ENCODE data around the gene FLRT1.
"Not testable (repeated sequence)": the region's sequence is repeated elsewhere in the genome, so short reads cannot be mapped to it uniquely, and the experiment has no call there.

FLRT1 gene

DNA sequence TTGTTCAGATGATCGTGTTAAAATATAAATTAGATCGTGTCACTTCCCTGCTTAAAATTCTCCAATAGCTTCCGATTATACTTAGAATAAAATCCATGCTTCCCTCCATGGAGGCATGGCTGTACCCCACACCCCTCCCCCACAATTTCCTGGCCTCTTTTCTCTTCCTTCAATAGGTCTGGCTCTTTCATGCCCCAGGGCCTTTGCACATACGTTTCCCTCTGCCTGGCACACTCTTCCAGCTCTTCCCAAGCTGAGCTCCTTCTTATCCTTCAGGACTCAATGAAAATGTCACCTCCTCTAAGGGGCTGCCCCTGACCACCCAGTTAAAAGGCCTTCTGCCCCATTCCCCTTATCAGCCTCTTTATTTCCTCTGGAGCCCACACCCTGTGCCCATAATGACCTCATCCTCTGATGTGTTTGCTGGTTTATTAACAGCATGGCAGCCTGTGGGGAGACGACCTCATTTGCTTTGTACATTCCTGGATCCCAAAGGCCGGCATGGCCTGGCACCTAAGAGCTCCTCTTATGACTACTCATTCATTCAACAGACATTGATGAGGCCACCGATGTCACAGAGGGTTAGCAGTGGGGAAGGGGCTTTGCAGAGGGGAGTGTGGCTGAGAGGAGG is 9.0 kb upstream of the FLRT1 start:
- DNase-seq: no peak

DNA sequence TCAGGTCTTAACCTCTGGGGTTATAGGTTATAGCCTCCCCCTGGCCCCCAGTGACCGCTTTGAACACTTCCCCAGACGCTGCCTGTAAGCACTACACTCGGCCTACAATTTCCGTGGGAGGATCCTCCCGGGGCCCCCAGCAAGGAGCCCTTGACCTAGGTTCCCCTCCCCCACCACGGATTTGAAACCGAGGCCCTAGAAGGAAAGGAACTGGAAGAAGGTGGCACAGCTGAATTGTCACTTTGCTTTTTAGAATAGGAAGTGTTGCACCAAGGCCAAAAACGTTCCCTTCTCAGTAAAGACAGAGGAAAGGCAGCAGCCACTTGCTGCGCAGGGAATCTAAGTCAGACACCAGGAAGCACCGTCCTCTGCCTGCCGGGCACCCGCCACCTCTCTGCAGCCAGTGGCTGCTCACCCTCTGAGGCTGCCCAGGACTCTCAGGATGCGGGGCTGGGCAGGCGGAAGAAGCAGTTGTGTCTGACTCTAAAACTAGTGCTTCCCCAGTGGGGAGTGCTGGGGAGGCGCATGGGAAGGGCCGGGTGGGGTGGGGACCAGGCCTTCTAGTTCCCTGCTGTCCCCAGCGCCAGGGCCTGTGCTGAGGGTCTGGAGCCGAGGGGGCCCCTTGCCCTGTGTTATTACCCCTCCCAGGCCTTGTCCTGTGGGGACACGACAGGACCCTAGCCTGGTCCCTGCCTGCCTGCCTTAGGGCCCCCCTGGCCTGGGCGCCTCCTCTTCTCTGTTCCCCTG is 7.9 kb upstream of the FLRT1 start:
- DNase-seq: no peak

DNA sequence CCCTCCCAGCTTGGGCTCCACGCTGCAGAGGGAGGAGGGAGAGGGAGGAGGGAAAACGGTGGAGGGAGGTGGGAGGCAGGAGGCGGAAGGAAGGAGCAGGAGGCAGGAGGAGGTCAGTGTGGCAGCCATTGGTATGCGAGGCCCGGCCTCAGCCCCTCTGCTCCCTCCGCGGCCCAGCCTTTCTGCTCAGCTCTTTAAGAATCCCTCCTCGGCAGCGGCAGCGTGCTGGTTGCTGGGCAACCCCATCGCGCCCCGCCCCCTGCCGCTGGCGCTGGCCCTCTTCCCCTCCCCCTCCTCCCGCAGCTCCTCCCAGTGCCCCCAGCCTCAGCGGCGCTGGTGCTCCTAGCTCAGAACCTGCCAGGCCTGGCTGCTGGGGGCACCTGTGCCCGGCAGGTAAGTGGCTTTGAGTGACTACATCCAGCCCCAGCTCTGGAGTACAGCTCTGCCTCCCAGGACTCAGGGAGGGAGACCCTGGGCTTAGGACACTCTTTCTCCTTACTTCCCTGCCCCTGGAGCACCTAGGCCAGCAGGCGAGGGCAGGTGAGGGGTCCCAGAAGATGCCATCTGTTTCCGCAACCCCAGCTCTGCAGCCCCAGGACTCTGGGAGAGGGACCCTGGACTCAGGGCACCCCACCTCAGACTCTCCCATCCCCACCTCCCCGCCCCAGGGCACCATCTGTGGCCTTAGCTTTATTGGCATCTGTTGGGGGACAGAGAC is 7.2 kb upstream of the FLRT1 start:
- no peak for DNase-seq

DNA sequence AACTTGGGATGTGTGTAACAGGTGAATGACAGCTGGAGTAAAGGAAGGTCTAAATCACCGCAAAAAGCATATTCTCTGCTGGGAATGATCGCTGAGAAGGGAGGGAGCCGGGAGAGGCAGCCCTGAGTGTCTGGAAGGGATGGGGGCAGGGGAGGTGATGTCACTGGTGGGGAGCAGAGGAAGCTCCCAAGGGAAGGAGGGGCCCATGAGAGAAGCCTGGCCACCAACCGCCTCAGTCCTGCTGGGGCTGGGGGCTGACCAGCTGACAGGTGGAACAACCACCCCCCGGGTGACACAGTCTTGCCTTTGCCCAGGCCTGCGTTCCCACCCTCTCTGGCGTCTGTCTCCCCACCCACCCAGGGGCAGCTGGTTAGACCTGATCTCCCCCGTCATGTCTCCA is 6.0 kb upstream of the FLRT1 start:
- DNase-seq: no peak

DNA sequence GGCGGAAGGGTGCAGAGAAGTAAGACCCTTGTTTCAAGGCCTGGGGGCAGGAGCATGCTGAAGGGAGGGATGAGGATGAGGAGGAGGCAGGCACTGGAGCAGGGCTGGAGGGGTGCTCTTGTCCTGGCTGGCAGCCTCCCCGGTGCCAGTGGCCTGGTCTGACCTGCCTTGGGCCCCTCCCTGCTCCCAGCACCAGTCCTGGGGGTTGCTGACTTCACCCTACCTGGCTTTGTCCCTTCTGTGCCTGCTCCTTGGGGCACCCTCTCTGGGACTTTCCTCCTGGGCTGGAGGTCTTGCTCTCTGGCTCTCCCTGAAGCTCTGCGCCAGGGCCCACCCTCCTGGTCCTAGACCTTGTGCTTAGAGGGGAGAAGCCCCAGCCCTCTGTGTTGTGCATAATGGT is 4.7 kb upstream of the FLRT1 start:
- no peak for DNase-seq

DNA sequence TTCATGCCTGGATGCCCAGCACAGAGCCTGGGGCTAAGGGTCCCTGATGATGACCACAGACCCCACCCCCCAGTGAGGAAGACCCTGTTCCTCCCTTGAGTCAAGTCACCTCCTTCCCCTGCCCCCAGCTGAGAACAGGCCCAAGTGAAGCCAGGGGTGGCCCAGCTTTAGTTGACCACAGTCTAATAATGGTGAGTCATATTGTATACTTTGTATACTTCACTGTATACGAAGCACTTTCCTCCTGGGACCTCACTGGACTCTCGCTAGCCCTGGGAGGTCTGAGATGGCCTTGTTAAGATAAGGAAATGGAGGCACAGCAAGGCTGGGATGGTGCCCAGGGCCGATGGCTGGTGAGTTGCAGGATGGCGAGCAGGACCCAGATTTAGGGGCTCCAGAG is 3.7 kb upstream of the FLRT1 start:
- no peak for DNase-seq

DNA sequence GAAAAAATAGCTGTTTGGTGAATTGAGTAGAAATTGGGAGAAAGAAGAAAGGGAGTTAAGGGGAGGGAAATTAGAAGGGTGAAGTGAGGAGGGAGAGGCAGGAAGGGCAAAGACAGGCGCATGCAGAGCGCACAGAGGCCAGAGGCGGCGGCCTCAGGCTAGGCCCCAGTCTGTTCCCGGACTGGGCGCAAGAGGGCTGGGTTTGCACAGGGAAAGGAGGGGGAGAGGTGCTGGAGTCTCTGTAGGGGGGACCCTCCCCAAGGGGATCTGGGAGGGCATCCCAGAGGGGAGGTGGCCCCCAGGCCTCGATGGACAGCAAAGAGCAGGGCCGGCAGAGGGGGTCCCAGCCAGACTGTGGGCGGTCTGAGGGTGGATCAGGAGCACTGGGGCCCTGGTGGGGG is 1.3 kb upstream of the FLRT1 start:
- DNase-seq: no peak

DNA sequence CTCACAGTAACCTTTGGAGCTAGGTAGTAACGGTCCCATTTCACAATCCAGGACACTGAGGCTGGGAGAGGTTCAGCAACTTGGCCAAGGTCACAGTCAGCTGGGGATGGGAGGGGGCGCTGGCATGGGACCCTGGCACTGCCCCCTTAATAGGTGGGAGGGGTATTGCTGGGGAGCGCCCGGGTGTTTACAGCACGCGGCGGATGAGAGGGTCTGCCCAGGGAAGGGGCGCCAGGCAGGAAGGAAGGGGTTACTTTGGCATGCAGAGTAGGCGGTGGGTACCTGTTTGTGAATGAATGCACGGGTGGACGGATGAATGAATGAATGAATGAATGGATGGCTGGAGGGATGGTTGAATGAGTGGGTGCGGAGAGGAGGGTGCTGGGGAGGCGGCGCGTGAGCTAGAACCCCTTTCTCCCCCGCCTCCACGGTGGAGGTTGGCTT is 628 bp upstream of the FLRT1 start:
- DNase-seq: no peak

DNA sequence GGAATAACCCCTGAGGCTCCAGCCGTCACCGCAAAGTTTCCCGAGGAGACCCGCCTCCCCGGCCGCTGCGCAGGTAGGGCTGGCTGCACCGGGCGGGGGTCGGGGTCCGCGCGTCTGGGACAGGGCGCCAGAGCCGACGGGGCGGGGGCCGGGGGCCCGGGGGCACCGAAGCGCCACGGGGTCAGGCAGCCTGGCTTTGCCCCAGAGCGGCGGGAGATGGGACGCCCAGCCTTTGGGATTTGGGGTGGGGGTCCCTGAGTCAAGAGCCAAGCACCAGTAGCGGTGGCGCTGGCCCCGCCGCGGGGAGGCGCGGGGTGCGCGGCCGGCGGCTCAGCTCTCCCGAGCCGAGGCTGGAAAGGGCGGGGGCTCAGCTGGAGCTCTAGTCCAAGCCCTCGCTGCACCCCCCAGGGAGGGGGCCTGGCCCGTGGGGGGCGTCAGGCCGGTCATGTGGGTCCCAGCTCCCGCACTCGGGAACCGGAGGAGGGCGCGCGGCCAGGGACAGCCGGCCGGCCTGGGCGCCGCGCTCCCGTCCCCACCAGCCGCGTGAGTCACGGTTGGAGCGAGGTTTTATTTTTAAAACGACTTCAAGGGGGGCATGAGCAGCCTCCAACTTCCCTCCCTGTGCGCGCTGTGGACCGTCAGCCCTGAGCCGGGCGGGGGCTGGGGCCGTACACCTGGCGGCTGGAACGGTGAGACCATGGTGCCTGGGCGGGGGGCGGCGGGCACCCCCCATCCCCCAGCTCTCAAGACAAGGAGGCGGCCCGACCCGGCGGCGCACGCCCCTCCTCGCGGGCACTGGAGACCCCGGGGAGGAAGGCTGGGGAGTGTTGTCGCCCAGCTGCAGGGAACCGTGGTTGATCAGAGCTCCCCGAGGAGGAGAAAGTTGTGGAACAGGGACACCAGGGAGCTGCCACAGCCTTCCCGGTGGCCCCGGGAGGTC is 626 bp downstream of the FLRT1 start:
- no peak for DNase-seq

DNA sequence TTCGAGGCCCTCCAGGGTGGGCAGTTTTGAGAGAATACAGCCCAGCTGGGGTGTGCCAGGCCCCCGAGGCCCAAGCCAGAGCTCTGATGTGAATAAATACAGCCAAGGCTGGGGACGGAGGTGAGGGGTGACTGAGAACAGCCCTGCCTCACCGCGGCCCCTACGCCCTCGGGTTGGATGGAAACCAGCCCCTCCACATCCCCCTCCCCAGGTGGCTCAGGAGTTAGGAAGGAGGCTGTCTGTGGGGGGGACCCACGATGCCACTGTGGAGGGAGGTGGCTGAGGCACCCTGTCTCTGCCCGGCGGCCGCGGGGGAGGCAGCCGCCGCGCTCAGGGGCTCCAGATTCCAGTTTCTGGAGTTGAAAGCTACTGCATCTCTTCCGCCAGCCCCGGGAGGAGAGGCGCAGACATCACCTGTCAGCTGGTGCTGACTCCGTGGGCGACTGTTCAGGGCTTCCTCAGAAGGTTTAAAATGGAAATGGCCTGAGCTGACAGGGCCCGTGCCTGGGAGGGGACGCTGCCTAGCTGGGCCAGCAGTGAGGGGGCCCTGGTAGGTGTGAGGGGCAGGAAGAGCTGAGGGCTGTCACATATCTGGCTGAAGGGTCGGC is 1.4 kb downstream of the FLRT1 start:
- DNase-seq: no peak

DNA sequence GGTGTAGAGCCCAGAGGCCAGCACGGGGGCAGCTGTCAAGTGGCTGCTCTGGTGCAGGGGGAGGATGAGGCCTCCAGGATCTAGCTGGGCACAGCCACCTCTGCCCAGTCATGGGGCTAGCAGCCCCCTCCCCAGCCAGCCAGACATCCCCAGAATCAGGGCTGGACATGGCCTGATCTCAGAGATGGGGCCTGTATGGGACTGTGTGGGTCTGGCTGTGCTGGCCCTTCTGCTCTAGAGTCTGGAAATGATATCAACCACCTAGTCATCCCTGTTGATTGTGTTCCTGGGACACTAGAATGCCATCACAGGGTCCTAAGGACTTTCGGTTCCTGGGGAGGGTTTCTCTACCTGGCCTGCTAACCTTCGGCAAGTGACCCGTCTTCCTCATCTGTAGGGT is 2.8 kb downstream of the FLRT1 start:
- DNase-seq: no peak

DNA sequence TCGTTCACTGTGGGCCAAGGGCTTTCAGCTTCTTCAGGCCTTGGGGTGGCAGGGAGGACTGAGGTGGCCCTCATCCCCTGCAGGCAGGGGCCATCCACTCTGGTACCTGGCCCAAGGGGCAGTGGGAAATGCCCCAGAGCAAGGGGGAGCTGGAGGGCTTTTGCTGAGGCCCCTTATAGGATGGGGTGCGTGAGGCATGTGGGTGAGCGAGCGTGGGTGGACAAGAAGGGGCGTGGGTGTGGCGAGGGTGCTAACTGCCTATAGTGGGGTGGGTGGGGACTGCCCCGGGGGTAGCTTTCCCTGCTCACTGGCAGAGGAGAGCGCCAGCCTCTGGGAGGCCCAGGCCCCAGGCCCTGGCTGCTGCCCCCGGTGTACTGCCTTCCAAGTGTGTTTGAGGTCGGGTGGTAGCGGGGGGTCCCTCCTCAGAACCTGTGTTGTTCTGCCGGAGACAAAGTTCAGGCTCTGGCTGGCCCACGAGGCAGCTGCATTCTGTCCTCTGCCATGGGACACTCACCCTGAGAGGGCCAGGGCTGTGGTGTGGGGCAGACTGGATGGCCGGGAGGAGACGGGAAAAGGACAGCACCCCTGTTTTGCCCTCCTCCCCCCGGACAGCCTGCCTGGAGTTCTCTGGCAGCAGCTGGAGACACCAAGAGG is 3.4 kb downstream of the FLRT1 start:
- no peak for DNase-seq

DNA sequence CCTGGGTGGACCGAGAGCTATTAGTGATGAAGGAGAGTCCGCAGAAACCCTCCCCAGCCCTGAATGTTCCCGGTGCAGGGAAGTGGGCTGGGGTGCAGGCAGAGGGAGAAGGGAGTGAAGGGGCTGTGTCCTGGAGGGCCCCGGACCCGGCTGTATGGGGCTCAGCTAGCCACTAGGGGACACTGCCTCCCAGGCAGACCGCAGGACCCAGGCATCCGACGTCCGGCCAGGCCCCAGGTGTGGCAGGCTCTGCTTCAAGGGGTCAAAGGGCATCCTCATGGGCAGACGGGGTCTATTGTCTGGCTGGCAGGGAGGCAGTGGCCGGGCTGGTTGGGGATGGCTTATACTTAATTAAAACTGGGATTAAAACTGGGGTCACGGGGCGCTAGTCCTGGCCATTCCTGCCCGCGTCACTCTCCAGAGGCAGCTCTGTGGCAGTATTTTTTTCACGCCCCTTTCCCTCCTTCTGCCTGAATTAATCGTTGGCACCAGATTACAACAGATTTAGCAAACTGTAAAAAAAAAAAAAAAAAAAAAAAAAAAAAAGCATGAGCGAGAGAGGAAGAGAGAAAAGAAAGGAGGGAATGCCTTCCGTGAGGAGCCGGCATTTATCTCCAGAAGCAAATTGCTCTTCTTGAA is 5.1 kb downstream of the FLRT1 start:
- DNase-seq: no peak

DNA sequence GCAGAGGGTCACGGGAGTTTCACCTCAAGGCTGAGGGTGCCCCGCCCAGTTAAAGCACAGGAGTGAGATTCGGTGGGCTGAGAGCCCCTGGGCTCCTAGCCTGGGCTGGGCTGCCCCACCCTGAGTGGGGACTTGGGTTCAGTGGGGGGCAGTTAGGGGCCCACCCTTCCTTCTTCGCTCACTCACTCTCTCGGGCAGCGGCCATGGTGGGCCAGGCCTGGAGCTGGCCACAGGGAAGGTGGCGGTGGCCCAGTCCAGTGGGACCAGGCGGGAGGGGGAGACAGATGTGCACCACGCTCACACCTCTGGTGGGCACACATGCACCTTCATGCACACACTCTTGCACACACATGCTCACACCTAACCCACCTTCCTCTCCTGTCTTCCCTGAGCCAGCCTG is 6.1 kb downstream of the FLRT1 start:
- DNase-seq: no peak

DNA sequence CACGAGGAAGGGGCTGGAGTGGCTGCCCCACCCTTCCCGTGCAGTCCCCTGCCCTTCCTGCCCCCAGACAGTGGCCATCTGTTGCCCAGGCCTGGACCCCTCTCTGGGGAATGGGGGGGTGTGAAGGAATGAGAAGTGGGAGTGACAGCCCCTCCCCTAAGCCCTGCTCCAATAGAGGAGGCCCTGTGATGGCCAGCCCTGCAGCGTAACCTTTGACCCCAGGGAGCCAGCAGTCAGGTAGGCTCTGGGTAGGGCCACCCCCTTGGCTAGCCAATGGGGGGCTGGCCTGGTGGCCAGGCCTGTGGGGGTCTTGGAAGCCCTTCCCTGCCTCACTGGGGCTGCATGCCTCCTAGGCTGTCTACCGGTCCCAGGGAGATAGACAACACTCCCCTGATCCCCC is 6.6 kb downstream of the FLRT1 start:
- DNase-seq: no peak

DNA sequence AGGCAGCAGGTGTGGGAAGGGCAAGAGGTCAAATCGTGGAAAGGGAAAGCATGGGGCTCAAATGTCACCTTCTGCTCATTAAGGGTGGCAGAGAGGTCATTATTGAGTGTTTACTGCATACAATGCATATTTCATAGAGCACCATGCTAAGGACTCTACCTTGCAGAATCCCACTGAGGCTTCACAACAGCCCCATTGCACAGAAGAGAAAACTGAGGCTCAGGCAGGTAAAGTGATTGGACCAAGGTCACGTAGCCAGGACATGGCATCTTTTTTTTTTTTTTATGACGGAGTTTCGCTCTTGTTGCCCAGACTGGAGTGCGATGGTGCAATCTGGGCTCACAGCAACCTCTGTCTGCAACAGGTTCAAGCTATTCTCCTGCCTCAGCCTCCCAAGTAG is 7.8 kb downstream of the FLRT1 start:
- DNase-seq: no peak

DNA sequence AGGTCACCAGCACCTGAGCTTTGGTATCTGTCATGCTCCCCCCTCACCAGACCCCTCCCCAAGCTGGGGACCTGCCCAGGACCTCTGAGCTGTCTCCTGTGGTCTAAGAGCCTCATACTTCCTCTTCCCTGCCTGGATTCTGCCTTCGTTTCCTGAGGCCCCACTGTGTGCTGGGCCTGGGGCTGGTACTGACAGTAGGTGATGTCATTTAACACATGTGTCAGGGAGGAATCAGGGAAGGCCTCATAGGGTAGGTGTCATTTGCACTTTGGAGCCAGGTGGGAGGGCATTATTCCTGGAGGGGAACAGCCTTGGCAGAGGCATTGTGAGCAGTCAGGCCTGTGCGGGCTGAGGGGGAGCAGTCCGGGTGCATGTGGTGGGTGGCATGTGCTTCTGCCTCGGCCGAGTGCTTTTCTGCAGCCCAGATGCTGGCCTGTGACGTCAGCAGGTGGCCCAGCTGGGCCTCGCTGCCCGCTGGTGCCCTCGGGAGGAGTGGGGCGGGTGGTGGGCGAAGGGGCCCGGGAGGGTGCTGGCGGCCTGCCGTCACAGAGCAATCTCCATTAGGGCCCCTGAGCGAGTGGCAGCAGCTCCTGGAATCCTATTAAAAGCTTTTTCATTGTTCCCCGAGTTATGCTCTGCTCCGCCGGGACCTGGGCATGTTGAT is 9.1 kb downstream of the FLRT1 start:
- DNase-seq: no peak

DNA sequence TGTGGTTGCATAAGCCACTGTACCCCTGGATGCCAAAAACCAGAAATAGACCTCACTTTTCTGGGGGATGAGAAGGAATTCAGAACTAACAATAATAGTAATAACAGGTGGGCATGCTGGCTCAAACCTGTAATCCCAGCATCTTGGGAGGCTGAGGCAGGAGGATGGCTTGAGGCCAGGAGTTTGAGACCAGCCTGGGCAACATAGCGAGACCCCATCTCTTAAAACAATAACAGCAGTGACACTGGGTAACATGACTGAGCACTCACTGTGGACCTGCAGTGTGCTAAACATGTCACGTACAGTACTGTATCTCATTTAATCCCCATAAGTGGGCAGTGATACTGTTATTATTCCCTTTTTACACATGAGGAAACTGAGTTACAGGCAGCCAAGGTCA is 10.0 kb downstream of the FLRT1 start:
- no peak for DNase-seq

DNA sequence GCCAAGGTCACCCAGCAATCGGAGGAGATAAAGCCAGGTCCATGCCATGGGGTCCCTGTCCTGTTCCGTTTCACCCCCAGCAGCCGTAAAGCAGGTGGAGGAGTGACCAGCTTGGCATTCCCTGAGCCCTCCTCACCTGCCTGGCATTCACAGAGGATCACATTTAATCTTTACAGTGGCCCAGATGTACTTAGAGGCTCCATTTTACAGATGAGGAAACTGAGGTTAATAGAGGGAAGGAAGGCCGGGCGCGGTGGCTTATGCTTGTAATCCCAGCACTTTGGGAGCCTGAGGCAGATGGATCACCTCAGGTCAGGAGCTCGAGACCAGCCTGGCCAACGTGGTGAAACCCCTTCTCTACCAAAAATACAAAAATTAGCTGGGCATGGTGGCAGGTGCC is 11.6 kb downstream of the FLRT1 start:
- not testable (repeated sequence) for DNase-seq

DNA sequence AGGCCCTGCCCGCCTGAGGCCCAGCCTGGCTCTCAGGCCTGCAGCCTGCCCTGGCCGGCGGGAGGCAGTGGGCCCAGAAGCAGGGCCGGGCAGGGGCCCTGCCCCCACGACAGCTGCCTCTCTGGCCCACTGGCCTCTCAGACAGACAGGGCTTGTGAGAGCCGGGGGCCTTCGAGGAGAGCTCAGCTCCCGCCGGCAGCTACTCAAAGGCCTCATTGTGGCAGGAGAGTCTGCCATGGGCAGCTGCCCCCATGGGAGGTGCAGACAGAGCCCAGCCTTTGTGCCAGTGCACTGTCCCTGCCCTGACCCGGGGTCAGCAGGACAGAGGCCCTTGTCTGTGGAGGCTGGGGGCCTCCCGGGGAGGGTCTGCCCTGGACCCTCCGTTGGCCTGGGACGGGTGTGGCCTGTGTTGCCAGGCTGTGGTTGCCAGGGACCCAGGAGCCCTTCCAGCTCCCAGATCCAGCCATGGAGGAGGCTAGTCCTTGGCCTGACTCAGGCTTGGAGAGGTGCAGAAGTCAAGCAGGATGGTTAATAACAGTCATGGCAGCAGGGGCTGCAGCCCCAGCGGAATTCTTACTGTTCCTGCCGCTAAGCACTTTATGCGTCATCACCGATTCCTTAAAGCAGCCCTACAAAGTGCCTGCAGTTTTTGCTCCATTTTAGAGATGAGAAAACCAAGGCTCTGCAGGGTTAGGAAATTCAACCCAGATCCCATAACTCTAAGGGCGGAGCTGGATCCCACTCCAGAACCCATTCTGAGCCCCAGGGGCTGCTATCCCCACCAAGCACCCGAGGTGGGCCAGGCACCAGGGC is 12.5 kb downstream of the FLRT1 start:
- DNase-seq: no peak

Measured in stimulated activated CD4-positive, alpha-beta T cell treated with anti-CD3 and anti-CD28 coated beads, Interleukin-1b, Interleukin-23, amount 100 ng/mL, for 48 hours (primary cell).